GM18520 (cell line): ENCODE data around the gene GRAMD1B.
"Not testable (repeated sequence)": the region's sequence is repeated elsewhere in the genome, so short reads cannot be mapped to it uniquely, and the experiment has no call there.

Source experiments
- ATAC-seq: cut with Tn5 transposase; IDR thresholded peaks from one replicate; pipeline ENCODE4 v1.9.1; 2021; ENCODE audit not compliant: unreplicated experiment

The GRAMD1B gene

DNA sequence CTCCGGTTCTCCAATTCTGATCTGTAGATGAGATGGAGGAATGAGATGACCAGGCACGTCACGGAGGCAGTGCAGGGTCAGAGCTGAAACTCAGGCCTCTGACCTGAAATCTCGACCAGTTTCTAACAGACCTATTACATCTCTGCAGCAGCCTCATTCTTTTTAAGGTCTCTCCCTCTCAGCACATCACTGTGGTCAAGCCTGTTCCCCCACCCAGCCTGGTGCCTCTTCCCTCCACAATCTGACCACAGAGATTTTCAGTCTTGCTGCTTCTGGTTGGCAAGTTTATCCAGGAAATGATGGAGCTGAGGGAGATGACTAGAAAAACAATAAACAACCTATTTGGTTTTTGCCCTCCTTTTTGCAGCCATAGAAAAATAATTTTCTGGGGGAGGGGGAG lies 9.5 kb downstream of the GRAMD1B start:
- ATAC-seq = no peak

DNA sequence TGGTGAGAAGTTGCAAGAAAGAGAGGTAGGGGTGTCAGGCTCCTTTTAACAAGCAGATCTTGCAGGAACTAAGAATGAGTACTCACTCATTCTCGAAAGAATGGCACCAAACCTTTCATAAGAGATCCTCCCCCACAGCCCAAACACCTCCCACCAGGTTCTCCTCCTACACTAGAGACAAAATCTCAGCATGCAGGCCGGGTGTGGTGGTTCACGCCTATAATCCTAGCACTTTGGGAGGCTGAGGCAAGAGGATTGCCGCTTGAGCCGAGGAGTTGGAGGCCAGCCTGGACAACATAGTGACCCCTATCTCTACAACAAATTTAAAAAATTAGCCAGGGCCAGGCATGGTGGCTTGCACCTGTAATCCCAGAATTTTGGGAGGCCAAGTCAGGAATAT lies 11.1 kb downstream of the GRAMD1B start:
- ATAC-seq = no peak

DNA sequence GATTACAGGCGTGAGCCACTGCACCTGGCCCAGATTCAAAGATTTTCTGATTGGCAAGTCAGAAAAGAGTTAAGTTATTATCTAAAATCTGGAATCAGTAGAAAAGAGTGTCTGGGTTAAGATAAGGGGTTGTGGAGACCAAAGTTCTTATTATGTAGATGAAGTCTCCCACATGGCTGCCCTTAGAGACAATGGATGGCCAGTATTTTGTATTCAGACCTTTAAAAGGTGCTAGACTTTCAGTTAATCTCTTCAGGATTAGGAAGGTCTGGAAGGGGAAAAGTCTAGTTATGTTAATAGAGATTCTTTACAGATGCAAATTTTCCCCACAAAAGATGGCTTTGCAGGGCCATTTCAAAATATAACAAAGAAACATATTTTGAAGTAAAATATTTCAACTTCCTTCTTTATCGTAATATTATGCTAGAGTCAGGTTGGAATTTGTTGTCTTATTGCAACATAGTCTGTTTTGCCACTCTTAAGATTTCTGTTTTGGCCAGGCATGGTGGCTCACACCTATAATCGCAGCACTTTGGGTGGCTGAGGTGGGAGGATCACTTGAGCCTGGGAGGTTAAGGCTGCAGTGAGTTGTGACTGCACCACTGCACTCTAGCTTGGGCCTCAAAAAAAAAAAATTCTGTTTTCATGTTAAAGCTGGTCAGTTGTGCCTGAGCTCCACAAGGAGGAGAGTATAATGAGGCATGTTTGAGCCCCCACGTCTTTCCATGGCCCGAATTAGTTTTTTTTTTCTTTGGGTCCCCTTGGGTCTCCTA lies 14.0 kb downstream of the GRAMD1B start:
- ATAC-seq = no peak

DNA sequence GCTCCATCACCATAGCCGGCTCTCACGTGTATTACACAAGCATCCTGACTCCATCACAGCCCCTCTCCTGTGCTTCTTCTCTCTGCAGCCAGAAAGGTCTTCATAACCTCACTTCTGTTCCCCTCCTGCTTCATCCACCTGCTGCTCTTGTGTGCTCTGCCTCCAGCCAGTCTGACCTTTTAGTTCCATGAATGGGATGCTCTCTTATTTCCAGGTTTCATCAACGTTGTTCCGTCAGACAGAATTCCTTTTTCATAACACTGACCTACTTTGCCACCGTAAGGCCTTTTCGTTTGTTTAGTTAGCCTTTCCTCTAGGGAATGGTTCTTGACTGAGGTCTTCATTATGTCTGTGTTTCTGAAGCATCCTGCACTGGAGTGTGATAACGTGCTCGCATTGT lies 18.8 kb downstream of the GRAMD1B start:
- no peak for ATAC-seq

DNA sequence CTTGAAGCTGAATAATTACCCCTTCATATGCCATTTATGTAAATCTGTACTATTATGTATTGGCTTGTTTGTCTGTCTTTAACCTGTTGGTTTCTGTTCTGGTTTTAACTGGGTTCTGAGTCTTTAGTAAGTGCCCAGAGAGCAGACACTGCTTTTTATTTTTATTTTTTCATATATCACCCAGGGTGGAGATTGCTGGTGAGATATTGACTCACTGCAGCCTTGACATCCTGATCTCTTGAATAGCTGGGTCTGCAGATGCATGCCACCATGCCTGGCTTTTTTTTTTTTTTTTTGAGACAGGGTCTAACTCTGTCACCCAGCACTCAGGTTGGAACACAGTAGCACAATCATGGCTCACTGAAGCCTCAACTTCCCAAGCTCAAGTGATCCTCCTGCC lies 19.4 kb downstream of the GRAMD1B start:
- no peak for ATAC-seq

DNA sequence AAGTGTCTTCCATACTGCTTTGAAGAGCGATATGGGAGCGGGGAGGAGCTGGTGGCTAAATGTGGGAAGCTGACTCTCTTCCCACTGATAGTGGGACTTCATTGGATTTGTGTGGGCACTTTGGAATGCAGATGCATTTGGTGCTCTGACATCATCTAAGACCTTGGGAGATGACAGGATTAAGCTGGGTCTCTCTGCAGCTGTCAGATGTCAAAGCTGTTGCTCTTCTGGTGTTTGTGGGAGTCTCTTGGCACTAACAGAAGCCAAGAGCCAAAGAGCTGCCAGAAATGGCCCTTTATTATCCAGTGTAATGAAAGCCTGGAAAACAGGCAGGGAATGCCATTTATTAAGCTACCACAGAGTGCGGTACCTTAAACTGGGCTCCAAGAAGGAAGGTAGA lies 20.6 kb downstream of the GRAMD1B start:
- no peak for ATAC-seq

DNA sequence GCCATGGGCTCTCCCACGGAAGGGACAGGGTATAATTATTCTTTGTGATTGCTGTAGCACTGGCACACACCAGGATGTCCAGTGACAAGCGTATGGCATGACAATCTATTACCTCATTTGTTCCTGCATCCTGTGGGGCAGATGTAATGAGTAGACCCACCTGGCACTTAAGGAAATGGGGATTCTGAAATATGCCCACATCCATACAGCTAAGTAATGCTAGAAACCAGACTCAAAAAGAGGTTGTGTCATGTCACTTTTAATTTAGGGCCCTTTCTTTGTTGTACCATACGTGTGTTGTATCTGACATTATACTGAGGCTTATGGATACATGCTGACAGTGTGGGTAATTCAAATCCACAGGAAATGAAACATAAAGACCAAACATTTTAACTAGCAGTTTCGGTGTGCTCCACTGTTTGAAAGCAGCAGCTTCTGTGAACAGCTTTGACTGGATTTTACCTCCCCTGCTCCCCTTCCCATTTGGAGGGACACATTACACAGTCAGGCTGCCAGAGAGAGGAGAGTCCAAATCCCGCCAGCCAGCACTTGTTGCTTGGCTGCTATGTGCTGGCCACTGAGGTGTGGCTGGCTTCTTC lies 21.2 kb downstream of the GRAMD1B start:
- no peak for ATAC-seq

DNA sequence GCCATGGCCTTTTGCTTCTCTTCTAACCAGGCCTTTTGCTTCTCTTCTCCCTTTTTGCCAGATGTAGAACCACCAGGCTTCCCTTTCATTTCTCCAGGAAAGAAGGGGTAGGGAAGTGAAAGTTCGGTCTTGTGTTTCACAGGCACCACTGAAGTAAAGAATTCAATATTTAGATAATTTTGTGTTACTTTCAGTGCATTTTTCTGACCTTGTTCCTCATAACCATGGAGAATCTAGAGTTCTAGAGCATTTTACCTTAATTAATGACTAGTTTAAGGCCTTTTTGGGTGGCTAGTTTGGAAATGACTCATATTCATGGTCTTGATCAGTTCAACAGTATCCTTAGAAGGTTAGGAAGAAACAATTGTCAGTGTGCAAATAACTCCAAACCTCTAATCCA lies 22.7 kb downstream of the GRAMD1B start:
- no peak for ATAC-seq

DNA sequence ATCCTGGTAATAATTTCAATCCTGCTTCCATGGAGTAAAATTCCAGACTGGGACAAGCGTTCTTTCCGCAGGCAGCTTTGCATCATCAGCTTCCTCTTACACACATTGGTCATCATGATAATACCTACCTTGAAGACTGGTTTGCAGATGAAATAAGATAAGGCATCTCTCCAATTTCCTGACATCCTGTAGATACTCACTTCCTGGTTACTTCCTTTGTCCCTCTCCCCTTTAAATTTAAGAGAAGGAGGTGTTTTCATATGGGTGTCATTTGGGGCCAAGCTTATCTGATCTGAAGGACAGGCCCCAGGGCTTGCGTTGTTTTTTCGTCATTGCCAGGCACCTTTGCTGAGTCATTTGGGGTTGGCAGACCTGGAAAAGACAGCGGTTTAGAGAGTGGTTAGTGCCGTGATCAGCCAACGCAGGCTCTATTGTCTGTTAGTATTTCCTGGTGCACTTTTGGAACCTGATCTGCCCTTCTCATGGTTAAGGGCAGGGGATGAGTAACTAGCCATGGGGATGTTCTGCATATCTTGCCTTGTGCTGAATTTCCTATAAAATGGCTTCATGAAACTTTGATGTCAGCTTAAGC lies 24.1 kb downstream of the GRAMD1B start:
- no peak for ATAC-seq

DNA sequence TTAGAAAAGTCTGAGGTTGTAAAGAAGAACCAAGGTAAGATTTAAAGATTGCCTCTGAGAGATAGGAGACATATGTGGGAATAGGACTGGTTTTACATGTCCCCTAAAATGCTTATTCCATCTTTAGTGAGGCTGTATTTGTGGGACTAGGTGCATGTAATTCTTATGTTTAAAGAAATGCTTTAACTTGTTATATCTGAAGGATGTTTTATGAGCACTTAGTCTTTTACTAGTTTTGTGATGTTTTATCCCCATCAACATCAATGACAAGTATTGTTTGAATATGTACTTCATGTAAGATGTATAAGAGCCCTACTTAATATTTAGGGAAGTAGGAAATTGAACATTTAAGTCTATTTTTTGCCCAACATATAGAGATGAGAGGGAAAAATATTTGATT lies 24.7 kb downstream of the GRAMD1B start:
- no peak for ATAC-seq

DNA sequence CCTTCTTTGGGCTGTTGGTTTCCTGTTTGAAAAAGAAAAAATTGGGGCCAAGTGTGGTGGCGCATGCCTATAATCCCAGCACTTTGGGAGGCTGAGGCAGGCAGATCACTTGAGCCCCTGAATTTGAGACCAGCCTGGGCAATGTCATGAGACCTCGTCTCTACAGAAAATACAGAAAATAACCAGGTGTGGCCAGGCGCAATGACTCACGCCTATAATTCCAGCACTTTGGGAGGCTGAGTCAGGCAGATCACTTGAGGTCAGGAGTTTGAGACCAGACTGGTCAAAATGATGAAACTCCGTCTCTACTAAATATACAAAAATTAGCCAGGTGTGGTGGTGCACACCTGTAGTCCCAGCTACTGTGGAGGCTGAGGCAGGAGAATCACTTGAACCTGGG lies 26.4 kb downstream of the GRAMD1B start:
- not testable (repeated sequence) for ATAC-seq

DNA sequence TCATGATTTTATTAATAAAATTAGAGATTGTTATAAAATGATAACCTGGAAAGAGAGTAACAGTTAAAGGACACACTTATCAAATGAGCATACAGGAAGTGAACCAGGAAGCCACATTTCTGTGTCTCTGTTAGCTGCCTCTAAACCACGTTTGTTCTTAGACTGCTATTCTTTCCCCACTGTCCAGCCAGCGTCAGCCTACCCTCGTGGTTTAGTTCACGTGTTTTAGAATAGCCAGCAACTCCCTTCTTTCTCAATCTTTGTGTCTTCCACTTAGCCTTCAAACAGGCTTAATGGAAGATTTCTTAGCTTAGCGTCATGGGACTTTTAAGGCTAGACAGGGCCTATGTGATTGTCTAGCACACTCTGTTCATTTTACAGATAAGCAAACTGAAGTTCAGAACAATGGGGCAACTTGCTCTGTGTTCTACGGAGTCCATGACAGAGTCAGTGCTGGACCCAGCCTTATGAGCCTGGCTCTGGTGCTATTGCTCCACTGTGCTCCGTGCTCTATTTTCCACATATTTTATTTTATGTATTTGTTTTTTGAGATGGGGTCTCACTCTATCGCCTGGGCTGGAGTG lies 27.2 kb downstream of the GRAMD1B start:
- ATAC-seq = no peak

DNA sequence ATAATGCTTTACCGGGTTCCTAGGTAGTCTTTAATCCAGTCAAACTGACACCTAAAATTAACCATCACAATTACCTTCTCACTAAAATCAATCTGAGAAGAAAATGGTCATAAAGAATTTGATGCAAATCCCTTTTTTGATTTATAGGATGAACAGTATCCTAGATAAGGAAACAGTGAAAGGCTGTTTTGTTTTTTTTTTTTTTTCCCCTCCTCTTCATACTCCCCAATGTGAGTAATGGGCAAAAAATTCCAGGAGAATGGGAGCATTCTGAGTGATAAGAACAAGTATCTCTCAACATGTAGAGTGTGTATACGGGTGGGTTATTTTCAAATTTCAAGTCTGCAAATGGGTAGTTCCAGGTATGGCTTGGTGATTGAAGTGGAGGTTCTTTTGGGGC lies 28.4 kb downstream of the GRAMD1B start:
- no peak for ATAC-seq

DNA sequence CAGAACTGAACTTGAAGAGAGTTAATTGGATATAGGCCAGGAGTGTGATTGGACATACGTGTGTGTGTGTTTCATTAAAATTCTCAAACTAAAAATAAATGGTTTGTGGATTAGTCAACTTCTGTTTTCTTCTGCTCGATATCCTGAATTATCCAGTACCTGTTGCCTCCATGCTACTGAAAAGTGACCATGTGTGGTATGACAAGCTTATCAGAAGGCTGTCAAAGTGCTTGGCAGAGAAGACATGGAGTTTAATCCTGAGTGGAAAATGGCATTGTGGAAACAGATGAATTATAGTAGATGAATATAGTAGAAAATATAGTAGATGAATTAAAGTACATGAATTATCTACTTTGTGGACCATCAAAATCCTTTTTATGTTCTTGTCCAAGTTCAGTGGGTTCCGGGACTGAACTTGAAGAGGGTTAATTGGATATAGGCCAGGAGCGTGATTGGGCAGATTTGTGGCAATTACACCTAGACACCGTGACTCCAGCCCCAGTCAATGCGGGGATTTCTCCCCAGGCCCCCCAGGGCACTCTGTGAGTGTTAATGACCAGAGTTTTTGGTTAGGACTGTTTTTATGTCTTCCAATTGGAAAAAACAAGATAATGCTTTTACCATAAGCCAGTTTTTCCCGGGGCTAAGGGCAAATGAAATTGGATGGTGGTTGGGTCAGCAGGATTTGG lies 30.1 kb downstream of the GRAMD1B start:
- no peak for ATAC-seq

DNA sequence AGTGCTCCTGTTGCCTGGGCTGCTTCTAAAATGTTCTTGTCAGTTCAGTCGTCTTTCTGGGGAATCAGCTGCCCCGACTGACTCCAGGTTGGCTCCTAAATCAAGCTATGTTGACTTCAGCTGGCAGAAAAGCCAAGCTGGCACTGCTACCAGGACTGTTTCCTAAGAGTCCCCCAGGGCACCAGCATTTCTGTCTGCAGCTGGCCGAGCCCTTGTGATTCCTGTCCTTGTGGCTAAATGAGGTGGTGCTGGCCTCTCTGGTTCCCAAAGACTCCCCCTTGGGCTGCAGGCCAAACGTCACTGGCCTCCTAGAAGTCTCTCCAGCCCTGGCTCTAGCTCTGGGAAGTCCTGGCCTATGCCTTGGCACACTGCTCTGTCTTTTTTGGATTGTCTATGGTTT lies 31.1 kb downstream of the GRAMD1B start:
- ATAC-seq = no peak

DNA sequence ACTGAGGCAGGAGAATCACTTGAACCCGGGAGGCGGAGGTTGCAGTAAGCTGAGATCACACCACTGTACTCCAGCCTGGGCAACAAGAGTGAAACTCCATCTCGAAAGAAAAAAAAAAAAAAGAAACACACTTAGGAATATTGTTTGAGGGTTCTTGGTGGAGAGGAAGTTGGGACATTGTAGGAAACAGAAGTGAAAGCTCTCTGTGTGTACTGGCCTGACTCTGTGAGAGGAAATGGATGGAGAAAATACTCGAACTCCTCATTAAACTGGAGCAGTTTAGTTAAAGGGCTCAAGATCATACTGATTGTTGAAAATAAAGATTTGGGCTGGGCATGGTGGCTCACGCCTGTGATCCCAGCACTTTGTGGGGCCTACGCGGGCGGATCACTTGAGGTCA lies 35.6 kb downstream of the GRAMD1B start:
- ATAC-seq = not testable (repeated sequence)

DNA sequence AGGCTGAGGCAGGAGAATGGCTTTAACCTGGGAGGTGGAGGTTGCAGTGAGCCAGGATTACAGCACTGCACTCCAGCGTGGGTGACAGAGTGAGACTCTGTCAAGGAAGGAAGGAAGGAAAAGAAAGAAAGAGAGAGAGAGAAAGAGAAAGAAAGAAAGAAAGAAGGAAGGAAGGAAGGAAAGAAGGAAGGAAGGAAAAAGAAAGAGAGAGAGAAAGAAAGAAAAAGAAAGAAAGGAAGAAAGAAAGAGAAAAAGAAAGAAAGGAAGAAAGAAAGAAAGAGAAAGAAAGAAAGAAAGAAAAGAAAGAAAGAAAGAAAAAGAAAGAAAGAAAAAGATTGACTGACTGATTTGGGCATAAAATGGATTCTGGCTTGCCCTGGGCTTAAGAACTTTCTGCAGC lies 36.1 kb downstream of the GRAMD1B start:
- not testable (repeated sequence) for ATAC-seq

DNA sequence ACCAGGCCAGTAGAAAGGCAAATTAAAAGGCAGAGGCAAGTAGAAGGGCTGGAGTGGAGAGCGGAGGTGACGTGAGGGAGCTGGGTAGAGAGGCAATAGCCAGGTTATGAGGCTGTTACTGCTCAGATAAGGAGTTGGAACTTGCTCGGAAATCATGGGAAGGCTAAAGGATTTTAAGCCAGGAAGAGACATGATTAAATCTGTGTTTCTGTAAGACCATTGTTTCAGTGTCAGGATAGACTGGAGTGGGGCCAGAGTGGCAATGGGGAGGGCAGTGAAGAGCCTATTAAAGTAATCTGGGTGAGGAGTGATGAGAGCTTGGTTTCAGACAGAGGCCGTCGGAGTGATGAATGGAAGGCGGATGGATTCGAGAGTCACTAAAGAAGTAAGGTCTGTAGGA lies 39.0 kb downstream of the GRAMD1B start:
- no peak for ATAC-seq

DNA sequence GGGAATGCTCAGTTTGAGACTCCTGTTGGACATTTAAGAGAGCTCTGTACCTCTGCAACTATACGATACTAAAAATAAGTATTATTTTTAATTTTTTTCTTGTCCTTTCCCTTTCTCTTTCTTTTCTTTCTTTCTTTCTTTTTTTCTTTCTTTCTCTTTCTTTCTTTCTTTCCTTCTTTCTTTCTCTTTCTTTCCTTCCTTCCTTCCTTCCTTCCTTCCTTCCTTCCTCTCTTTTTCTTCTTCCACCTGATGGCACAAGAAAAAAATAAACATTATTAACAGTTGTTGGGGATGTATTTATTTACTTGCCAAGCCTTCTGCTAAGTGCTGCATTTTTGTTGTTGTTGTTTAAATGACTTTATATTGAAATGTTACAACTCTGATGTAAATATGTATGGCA lies 39.5 kb downstream of the GRAMD1B start:
- ATAC-seq = no peak

DNA sequence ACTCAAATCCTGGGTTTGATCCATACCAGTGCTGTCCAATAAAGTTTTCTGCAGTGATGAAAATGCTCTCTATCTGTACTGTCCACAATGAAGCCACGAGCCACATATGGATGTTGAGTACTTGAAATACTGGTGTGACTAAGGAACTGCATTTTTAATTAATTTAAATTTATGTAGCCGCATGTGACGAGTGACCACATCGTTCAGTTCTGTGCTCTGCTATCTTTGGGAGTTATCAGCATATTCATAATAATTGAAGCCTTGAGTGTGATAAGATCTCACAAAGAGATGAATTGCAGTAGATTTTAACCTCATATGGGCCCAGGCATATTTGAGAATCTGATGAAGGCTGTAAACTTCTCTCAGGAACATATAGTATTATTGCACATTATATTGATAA lies 40.8 kb downstream of the GRAMD1B start:
- no peak for ATAC-seq

DNA sequence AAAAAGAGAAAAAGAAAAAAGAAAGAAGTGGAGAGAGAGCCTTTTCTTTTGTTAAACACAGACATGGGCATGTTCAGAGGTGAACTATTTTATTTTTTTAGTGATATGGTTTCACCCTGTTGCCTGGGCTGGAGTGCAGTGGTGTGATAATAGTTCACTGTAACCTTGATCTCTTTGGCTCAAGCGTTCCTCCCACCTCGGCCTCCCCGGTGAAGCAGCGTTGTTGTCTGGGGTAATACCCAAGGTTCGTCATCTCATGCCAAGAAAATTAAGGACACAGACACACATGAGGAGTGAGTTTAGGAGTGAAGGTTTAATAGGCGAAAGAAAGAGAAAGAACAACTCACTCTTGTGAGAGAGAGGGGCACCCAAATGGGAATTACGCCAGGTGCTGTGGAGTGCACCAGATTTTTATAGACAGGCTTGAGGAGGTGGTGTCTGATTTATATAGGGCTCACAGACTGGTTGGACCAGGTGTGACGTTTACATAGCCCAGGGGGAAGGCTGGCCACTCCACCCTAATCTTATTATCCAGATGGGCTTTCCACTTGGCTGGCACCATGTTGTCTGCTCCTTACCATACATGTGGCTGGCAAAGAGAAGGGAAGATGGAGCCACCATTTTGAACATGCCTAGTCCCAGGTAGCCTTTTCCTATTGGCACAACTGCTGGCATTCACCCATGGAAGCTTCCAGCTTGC lies 42.3 kb downstream of the GRAMD1B start:
- ATAC-seq = no peak
